GM19025 (cell line): ENCODE results near the gene CHRNG.
"Not testable (repeated sequence)": the region's sequence is repeated elsewhere in the genome, so short reads cannot be mapped to it uniquely, and the experiment has no call there.

Experiments
- ATAC-seq: cut with Tn5 transposase; IDR thresholded peaks from one replicate; pipeline ENCODE4 v1.9.1; 2021; ENCODE audit warnings: mild to moderate bottlenecking, low read depth, moderate library complexity; ENCODE audit not compliant: unreplicated experiment

Gene CHRNG

DNA sequence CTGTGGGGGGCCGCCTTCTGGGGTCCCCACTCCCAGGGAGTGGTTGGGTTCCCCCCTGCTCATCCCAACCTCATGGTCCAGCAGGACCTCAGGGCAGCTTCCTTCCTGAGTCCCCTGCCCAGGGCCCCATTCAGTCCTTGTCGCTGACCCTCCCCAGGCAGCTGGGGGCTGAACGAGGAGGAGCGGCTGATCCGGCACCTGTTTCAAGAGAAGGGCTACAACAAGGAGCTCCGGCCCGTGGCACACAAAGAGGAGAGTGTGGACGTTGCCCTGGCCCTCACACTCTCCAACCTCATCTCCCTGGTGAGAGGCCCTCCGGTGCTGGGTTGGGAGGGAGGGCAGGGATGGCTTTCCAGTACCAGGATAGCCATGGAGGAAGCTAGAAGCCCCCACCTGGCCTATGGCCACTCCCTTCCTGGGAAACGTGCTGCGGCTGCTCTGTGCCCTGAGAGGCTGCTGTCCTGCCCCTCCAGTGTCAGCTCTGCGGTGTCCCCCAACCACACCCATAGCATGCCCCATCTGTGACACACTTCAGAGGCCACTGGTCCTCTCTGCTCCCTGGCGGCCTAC is 13.0 kb upstream of the CHRNG start:
- no peak for ATAC-seq

DNA sequence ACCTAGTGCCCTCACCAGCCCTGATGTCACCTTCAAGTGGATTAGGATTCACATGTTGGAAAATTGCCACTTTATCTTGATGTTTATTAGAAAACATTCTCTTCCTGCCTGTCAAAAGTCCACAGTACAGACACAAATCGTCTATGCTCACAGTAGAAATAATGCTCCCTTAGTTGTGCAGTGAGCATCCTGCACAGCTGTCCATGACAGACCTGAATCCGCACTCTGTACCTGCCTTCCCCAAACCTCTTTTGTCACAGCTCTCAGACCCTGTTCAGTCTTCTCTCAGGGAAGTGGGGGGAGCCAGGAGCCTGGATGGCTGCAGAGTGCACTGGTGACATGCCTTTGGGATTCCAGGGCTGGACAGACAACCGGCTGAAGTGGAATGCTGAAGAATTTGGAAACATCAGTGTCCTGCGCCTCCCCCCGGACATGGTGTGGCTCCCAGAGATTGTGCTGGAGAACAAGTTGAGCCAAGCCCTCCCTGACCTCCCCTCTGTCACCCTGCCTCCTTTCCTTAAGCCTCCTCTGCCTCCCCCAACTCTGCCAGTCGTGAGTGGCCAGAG is 11.5 kb upstream of the CHRNG start:
- no peak for ATAC-seq

DNA sequence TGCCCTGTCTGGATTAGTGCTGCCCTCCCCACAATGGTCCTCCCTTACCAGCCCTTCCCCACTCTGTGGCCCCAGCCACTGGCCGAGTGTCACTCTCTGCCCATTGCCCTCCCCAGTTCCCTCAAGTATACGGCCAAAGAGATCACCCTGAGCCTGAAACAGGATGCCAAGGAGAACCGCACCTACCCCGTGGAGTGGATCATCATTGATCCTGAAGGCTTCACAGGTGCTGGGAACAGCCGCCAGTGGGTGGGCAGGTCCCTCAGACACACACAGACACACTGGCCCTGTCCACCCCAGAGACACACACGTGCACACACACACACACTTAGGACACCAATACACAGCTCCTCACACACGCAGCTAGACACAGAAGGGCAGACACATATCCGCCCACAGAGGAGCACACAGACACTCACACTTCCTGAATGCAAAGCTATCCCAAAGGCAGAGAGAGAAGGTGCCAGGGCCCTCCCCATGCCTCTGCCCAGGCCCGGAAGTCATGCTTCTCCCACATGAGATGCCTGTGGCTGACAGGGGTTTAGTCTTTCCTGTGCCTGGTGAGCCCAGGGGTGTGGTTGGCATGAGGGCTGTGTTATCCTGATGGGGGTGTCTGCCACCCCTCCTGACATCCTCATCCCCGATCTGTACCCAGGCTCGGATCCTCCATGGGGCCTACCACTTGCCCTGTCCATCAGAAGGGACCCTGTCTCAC is 10.6 kb upstream of the CHRNG start:
- no peak for ATAC-seq

DNA sequence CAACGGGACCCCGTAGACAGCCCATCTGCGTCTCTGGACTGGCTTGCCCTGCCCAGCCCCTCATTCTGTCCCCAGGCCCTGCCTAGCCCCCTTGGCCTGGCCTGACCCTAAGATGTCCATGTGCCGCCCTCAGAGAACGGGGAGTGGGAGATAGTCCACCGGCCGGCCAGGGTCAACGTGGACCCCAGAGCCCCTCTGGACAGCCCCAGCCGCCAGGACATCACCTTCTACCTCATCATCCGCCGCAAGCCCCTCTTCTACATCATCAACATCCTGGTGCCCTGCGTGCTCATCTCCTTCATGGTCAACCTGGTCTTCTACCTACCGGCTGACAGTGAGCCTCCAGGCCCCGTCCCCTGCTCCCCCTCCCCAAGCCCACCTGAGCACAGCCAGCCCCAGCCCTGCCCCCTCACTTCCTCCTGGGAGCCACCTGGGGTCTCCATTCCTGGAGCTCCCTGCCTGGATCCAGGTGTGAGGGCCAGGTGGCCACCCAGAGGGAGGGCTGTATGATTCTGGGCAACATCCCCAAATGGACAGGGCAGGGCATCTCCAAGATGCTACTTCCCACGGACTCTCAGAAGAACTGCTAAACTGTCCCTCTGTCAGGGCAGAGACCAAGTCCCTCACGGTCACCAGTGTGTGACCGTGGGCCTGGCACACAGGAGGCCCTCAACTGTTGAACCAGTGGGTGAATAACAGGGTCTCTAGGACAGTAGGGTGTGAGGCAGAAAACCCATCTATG is 9.5 kb upstream of the CHRNG start:
- no peak for ATAC-seq

DNA sequence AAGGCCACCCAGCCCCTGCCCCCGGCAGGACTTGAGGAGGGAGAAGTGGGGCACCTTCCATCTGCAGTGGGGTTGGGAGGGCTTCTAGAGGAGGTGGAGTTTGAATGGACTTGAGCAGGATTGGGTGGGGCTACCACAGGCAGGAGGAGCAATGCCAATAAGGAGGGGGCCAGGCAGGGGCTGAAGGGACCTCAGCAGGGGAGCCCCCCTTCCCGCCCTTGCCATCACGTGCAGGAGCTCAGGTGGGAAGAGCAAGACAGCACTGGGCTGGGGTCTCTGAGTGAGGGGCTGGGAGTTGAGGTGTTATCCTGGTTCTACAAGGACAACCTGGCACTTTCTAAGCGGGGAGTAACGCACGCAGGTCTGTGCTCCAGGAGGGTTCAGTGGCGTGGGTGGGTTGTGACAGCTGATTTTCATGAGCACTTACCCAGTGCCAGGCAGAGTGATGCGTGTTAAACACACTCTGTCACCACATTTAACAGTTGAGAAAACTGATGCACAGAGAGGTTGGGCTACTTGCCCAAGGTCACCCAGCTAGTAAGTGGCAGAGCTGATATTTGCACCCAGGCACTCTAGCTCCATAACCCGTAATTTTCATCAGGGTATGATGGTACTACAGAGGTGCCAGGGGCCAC is 8.7 kb upstream of the CHRNG start:
- ATAC-seq, result no peak

DNA sequence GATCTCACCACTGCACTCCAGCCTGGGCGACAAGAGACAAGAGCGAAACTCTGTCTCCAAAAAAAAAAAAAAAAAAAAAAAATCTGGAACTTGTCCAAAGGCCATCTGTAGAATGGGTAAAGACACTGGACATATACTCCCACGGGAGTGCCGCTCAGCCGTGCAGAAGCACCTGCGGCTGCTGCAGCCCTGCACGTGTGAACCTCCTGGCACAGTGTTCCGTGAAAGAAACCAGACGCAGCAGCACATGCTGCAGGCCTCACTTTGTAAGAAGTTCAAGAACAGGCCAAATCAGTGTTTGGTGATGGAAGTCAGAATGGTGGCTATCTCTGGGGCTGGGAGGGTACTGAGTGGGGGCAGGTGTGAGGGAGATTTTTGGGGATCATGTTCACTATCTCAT is 7.1 kb upstream of the CHRNG start:
- ATAC-seq, result no peak

DNA sequence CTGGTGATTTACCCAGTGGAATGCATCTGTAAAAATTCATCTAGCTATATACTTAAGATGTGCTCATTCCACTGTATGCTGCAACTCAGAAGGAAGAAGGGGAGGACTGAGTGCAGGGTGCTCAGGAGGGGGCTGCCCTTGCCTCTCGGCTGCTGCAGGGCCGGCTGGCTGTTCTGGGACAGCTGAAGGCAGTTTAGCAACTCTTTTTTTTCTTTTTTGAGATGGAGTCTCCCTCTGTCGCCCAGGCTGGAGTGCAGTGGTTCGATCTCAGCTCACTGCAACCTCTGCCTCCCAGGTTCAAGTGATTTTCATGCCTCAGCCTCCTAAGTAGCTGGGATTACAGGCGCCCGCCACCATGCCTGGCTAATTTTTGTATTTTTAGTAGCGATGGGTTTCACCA is 6.7 kb upstream of the CHRNG start:
- not testable (repeated sequence) for ATAC-seq

DNA sequence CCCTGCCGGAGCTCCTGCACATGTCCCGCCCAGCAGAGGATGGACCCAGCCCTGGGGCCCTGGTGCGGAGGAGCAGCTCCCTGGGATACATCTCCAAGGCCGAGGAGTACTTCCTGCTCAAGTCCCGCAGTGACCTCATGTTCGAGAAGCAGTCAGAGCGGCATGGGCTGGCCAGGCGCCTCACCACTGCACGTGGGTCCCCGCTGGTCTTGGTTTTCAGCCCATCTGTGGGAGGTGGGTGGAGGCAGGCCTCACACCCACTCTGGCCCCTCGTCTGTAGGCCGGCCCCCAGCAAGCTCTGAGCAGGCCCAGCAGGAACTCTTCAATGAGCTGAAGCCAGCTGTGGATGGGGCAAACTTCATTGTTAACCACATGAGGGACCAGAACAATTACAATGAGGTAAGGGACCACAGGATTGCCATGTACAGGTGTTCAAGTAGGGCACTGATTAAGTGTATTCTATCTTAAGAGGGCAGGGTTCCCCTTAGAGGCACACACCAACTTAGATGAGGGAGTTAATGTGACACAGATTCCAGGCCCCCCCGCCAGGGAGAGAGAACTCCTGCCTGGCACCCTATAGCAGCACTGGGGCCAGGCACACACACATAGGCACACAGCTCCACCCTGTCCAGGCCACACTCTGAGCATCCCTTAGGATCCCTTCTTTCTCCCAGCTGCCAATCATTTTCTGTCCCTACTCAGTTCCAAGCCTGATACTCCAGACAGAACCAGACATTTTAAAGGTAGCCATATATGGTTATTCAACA is 5.4 kb upstream of the CHRNG start:
- no peak for ATAC-seq

DNA sequence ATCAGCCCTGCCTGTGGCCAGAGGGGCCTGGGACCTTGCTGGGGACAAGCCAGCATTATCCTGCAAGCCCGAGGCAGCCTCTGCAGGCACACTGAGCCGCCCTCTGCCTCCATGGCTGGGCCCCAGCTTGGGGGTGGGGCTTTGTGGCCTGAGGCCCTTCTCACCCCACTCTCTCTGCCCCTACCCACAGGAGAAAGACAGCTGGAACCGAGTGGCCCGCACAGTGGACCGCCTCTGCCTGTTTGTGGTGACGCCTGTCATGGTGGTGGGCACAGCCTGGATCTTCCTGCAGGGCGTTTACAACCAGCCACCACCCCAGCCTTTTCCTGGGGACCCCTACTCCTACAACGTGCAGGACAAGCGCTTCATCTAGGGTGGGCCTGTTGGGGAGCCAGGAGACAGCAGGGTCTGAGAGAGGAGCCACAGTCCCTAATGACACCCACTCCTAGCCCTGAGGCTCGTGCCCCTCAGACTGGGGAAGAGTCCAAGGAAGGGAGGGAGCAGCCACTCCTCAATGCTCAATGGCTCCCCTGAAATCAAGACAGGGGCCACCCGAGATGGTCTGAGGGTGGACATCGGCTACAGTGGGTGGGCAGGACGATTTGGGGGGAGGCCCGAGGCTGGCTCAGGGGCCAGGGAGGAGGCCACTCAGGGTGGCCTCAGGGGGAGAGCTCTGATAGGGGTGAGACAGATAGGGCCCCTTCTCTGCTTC is 4.4 kb upstream of the CHRNG start:
- ATAC-seq, result no peak

DNA sequence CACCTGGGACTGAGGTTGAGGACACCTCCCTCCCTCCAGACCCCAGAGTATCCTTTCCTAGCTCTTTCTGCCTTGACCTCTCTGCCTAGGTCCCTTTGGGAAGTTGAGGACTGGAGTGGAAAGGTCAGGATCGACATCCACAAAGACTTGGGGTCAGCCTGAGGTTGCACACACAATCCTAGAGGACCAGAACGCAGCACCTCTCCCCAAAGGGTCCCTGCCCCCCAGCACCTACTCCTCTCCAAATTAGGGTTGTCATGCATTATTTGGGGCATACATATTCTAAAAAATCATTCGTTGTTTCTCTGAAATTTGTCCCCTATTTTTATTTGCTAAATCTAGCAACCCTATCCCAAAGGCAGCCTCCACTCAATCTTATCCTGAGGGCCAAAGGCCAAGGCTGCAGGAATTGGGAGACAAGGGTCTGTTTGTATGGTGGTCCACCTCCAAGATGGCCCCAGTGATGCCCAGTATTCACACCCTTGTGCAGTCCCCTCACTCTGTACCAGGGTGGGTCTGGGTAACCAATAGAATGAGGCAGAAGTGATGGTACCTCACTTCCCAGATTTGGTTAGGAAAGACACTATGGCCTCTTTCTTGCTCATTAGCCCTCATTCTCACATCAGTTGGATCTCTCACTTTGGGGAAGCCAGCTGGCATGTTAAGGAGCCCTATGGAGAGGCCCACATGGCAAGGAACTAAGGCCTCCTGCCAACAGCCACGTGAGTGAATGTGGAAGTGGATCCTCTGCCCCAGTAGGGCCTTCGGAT is 3.5 kb upstream of the CHRNG start:
- no peak for ATAC-seq

DNA sequence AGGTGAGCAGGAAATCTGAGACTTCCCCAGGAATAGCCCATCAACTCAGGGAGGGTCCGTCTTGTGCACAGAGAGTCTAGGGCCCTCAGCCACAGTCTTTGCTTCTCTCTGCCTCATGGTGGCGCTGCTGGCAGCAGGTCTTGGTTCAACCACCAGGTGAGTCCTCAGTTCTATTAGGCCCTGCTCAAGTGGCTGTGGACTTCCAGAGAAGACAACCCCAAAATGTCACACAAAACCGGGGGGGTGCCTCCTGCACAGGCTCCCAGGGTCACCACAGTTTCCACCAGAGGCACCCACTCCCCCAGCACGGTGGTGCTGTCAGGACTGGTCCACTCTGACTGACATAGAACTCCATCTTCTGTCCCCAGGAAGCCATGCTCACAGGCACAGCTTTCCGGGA is 2.4 kb upstream of the CHRNG start:
- ATAC-seq, result no peak

DNA sequence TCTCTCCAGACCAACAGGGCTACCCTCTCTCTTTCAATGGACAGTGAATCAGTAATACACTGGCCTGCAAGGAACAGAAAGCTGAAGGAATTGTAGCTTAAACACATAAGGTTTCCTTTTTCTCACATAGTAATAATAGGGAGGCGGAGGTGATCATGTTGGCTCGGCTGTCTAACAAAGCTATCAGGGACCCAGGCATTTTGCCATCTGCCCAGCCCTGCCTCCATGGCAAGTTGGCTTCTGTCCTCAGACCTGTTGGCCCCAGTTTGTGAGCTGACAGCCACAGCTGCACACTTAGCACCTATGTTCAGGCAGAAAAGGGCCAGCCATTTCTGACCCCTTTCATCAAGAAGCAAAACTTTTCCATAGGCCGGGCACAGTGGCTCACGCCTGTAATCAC is 2.0 kb upstream of the CHRNG start:
- no peak for ATAC-seq

DNA sequence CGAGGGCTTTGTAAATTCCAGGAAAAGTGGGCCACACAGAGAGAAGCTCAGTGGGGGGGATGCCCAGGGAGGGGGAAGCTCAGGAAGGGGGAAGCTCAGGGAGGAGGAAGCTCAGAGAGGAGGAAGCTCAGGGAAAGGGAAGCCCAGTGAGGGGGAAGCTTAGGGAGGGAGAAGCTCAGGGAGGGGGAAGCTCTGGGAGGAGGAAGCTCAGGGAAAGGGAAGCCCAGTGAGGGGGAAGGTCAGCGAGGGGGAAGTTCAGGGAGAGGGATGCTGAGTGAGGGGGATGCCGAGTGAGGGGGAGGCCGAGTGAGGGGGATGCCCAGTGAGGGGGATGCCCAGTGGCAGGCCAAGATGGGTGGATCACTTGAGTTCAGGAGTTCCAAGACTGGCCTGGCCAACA is 821 bp upstream of the CHRNG start:
- ATAC-seq, result no peak

DNA sequence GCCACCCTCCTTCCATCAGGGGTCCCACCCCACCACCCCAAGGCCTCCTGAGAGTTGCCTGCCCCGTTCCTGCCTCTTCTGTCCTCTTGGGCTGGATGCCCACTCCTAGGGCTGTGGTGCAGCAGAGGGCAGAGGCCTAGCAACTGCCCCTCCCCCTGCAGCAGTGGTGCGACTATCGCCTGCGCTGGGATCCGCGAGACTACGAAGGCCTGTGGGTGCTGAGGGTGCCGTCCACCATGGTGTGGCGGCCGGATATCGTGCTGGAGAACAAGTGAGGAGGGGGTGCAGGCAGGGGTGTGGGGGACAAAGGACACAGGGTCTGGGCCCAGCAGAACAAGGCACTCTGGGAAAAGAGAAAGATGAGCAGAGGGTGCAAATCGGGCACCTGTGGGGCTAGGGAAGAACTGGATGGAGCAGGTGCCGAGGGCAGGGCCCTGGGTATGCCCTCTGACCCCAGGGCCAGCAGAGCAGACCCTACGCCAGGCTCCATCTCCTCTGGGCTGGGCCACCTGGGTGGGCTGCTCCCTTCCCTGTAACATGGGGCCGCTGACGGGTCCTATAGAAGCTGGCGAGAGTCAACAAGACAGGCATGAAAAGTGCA is 1.0 kb downstream of the CHRNG start:
- no peak for ATAC-seq

DNA sequence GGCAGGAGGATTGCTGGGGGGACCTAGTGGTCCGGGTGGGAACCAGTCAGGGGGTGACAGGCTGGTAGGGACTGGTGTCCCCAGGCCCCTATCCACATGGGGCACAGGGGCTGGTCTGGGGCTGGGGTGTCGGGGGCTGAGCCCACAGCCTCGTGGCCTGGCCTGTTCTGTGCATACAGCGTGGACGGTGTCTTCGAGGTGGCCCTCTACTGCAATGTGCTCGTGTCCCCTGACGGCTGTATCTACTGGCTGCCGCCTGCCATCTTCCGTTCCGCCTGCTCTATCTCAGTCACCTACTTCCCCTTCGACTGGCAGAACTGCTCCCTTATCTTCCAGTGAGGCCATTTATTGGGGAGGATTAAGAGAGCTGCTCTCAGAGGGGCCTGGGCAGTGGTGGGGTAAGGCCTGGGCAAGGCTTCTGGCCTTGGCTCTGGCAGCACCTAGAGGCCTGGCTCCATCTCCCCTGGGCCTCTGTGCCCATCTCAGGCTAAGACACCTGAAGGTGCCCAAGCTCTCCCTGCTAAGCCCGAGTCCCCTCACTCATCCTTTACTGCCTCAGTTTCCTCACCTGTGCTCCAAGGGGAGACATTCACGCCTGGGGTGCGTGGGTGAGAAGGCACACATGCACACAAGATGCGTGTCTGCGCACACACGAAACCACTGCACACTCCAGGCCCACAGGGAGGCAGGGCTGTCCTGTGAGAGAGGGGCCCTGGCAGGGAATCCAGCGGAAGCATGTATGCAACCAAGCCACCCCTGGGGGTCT is 1.9 kb downstream of the CHRNG start:
- ATAC-seq, result no peak

DNA sequence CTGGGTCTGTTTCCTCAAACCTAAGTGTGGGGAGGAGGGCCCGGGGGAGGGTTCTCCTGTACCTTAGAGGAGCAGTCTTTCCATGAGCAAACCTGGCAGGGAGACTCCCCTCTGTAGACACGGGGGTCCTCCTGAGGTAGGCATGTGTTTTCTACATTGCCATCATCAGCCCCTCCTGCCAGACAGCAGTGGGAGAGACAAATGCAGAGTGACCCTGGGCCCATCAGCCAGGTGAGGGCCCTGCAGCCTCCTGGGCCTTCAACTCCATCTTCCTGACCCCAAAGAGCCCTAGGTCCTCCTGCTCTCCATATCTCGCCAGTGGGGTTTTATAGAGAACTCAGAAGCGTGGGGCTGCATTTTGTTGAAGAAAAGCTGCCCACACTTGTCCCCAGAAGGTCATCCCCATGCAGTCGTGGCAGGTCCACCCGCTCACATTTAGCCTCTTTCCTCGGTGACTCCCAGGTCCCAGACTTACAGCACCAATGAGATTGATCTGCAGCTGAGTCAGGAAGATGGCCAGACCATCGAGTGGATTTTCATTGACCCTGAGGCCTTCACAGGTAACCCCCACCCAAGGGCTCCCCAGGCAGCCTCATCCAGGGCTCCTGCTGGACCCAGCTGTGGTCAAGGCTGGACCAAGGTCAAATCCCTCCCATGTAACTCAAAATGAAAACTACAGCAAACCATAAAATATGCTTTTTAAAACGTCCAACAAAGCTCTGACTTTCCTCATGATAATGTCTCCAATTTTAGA is 2.6 kb downstream of the CHRNG start:
- no peak for ATAC-seq
